ENCODE data around the gene TMEM238. TPM values are rescaled to one million over a fixed set of nuclear protein-coding genes. Genes with fewer than 3 reads are reported as not detected.
"Not testable (repeated sequence)": the region's sequence is repeated elsewhere in the genome, so short reads cannot be mapped to it uniquely, and the experiment has no call there.

The TMEM238 gene
- total and polyA plus RNA-seq, 4 donors = 0.08 to 0.54 (median 0.47) TPM

DNA sequence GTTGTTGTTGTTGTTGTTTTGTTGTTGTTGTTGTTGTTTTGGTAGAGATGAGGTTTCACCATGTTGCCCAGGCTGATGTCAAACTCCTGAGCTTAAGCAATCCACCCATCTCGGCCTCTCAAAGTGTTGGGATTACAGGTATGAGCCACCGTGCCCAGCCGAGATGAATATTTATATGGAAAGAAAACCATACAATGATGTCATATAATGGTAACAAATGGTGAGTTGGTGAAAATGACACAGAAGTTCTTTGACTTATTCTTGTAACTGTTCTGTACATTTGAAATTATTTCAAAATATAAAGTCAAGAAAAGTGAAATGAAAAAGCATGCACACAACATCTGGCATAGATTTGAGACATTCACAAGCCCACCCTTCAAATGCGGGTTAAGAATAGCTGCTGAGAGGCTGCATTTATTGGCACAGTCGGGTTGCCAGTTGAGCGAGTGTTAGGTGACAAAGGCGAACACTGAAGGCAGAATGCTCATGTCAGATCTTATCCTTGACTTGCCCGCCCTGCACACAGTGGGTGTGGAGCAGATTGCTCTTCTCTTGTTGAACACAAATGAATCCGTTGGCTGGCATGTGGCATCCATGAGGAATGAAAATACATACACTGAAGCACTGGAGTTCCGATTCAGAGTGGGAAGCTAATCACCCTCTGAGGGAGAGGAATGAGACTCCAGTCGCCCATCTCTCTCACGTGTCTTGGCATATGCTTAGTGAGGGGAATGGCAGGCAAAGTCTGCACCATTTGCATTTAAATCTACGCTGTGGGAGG is 39.3 kb upstream of the TMEM238 start:
- H3K9me3 ChIP-seq (ENCODE audit: control insufficient read depth in 4 of 4, low read length in 3 of 4) = no peaks in the 10 kb centered on the region
- no peaks in the 10 kb centered on the region for H3K27me3 ChIP-seq (ENCODE audit: control insufficient read depth in 4 of 4, insufficient read depth in 4 of 4, low read length in 3 of 4)
- TF ChIP-seq HNF4G (IDR thresholded peaks at IDR 0.05) (no peak), FOXA2 (IDR thresholded peaks at IDR 0.05) (no peak), RAD21 (IDR thresholded peaks at IDR 0.05) (no peak), JUND (IDR thresholded peaks at IDR 0.05) (no peak), NR2F2 (IDR thresholded peaks at IDR 0.05) (no peak), SP1 (IDR thresholded peaks at IDR 0.05) (no peak), HNF4A (conservative IDR thresholded peaks at IDR 0.05) (no peak)
- TF ChIP-seq, protein P1, sequence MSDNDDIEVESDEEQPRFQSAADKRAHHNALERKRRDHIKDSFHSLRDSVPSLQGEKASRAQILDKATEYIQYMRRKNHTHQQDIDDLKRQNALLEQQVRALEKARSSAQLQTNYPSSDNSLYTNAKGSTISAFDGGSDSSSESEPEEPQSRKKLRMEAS (IDR thresholded peaks at IDR 0.05) = no peak
- TF ChIP-seq, protein P2, sequence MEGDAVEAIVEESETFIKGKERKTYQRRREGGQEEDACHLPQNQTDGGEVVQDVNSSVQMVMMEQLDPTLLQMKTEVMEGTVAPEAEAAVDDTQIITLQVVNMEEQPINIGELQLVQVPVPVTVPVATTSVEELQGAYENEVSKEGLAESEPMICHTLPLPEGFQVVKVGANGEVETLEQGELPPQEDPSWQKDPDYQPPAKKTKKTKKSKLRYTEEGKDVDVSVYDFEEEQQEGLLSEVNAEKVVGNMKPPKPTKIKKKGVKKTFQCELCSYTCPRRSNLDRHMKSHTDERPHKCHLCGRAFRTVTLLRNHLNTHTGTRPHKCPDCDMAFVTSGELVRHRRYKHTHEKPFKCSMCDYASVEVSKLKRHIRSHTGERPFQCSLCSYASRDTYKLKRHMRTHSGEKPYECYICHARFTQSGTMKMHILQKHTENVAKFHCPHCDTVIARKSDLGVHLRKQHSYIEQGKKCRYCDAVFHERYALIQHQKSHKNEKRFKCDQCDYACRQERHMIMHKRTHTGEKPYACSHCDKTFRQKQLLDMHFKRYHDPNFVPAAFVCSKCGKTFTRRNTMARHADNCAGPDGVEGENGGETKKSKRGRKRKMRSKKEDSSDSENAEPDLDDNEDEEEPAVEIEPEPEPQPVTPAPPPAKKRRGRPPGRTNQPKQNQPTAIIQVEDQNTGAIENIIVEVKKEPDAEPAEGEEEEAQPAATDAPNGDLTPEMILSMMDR (IDR thresholded peaks at IDR 0.05; ENCODE audit: low read depth, low read length, missing input control) = no peak
- H3K4me1 ChIP-seq (ENCODE audit: control insufficient read depth in 4 of 4, insufficient read depth in 4 of 4, low read length in 3 of 4) = no peaks in the 10 kb centered on the region
- H3K27ac ChIP-seq (ENCODE audit: low read depth in 1 of 2, low read length in 2 of 2) = no peak overlapping the region
- no peak overlapping the region for H3K4me3 ChIP-seq (ENCODE audit: low read depth in 1 of 3, low read length in 3 of 3)
- no peaks in the 10 kb centered on the region for H3K36me3 ChIP-seq (ENCODE audit: control insufficient read depth in 4 of 4, insufficient read depth in 3 of 4, low read depth in 1 of 4, low read length in 3 of 4)
- no peak for DNase-seq (ENCODE audit: low spot score)
- 76% methylated on average over 13 of the region's 13 CpGs for WGBS
- no peak overlapping the region for H3K9ac ChIP-seq (ENCODE audit: low read depth in 1 of 2, low read length in 2 of 2)

DNA sequence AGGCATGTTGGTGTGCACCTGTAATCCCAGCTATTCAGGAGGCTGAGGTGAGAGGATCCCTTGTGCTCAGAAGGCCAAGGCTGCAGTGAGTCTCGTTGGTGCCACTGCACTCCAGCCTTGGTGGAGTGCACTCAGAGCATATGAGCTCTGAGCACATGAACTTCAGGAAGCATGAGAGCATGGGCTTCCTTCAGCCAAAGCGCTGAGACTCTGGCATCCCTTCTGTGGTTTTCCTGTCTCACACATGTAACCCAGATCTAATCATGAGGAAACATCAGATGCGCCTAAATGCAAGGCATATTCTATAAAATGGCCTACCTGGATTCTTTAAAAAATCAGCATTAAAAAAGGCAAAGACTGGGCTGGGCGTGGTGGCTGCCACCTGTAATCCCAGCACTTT is 37.2 kb upstream of the TMEM238 start:
- DNase-seq (ENCODE audit: low spot score); H3K9ac ChIP-seq (ENCODE audit: low read depth in 1 of 2, low read length in 2 of 2); H3K27ac ChIP-seq (ENCODE audit: low read depth in 1 of 2, low read length in 2 of 2); H3K27me3 ChIP-seq (ENCODE audit: control insufficient read depth in 4 of 4, insufficient read depth in 4 of 4, low read length in 3 of 4); H3K9me3 ChIP-seq (ENCODE audit: control insufficient read depth in 4 of 4, low read length in 3 of 4); H3K4me3 ChIP-seq (ENCODE audit: low read depth in 1 of 3, low read length in 3 of 3); H3K36me3 ChIP-seq (ENCODE audit: control insufficient read depth in 4 of 4, insufficient read depth in 3 of 4, low read depth in 1 of 4, low read length in 3 of 4); H3K4me1 ChIP-seq (ENCODE audit: control insufficient read depth in 4 of 4, insufficient read depth in 4 of 4, low read length in 3 of 4): not testable (repeated sequence)
- 64% methylated on average over 4 of the region's 4 CpGs for WGBS

DNA sequence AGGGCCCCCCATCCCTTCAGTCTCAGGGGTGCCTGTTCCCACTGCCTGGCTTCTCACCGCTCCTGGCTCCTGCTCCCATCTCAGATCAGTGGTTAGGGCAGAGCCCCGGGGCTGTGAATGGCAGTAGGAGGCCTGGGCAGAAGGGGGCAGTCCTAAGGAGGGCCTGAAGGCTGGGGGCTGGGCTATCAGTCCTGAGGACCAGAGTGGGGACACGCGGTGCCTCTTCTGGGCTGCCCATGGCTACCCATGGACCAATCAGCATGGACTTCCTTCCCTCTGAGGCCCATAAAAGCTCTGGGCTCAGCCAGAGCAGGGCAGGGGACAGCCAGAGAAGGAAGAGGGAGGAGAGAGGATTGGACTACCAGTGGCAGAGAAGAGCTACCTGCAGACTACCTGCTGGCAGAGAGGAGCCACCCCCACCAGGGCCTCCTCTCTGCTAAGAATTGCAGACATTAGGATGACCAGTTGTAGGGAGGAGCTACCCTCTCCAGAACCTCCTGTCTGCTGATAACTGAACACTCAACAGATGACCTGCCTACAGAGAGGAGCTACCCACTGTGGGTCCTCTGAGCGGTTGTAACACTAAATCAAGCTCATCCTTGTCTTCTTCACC is 35.6 kb upstream of the TMEM238 start:
- no peaks in the 10 kb centered on the region for H3K9me3 ChIP-seq (ENCODE audit: control insufficient read depth in 4 of 4, low read length in 3 of 4)
- TF ChIP-seq FOXA2 (IDR thresholded peaks at IDR 0.05) = no peak
- TF ChIP-seq, protein P2 (IDR thresholded peaks at IDR 0.05; ENCODE audit: low read depth, low read length, missing input control) = no peak
- TF ChIP-seq, protein P3, sequence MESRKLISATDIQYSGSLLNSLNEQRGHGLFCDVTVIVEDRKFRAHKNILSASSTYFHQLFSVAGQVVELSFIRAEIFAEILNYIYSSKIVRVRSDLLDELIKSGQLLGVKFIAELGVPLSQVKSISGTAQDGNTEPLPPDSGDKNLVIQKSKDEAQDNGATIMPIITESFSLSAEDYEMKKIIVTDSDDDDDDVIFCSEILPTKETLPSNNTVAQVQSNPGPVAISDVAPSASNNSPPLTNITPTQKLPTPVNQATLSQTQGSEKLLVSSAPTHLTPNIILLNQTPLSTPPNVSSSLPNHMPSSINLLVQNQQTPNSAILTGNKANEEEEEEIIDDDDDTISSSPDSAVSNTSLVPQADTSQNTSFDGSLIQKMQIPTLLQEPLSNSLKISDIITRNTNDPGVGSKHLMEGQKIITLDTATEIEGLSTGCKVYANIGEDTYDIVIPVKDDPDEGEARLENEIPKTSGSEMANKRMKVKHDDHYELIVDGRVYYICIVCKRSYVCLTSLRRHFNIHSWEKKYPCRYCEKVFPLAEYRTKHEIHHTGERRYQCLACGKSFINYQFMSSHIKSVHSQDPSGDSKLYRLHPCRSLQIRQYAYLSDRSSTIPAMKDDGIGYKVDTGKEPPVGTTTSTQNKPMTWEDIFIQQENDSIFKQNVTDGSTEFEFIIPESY (IDR thresholded peaks at IDR 0.05) = no peak
- TF ChIP-seq, protein P4, sequence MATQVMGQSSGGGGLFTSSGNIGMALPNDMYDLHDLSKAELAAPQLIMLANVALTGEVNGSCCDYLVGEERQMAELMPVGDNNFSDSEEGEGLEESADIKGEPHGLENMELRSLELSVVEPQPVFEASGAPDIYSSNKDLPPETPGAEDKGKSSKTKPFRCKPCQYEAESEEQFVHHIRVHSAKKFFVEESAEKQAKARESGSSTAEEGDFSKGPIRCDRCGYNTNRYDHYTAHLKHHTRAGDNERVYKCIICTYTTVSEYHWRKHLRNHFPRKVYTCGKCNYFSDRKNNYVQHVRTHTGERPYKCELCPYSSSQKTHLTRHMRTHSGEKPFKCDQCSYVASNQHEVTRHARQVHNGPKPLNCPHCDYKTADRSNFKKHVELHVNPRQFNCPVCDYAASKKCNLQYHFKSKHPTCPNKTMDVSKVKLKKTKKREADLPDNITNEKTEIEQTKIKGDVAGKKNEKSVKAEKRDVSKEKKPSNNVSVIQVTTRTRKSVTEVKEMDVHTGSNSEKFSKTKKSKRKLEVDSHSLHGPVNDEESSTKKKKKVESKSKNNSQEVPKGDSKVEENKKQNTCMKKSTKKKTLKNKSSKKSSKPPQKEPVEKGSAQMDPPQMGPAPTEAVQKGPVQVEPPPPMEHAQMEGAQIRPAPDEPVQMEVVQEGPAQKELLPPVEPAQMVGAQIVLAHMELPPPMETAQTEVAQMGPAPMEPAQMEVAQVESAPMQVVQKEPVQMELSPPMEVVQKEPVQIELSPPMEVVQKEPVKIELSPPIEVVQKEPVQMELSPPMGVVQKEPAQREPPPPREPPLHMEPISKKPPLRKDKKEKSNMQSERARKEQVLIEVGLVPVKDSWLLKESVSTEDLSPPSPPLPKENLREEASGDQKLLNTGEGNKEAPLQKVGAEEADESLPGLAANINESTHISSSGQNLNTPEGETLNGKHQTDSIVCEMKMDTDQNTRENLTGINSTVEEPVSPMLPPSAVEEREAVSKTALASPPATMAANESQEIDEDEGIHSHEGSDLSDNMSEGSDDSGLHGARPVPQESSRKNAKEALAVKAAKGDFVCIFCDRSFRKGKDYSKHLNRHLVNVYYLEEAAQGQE (IDR thresholded peaks at IDR 0.05) = no peak
- DNase-seq (ENCODE audit: low spot score) = no peak
- no peaks in the 10 kb centered on the region for H3K27me3 ChIP-seq (ENCODE audit: control insufficient read depth in 4 of 4, insufficient read depth in 4 of 4, low read length in 3 of 4)
- no peaks in the 10 kb centered on the region for H3K4me1 ChIP-seq (ENCODE audit: control insufficient read depth in 4 of 4, insufficient read depth in 4 of 4, low read length in 3 of 4)
- H3K9ac ChIP-seq (ENCODE audit: low read depth in 1 of 2, low read length in 2 of 2) = no peak overlapping the region
- no peaks in the 10 kb centered on the region for H3K36me3 ChIP-seq (ENCODE audit: control insufficient read depth in 4 of 4, insufficient read depth in 3 of 4, low read depth in 1 of 4, low read length in 3 of 4)
- H3K4me3 ChIP-seq (ENCODE audit: low read depth in 1 of 3, low read length in 3 of 3) = no peak overlapping the region
- 77% methylated on average over 5 of the region's 5 CpGs for WGBS
- H3K27ac ChIP-seq (ENCODE audit: low read depth in 1 of 2, low read length in 2 of 2) = no peak overlapping the region
